GM12875 (cell line): ENCODE measurements around the gene FBXO21.

Experiments
- H3K4me3 ChIP-seq: one replicate; pipeline ENCODE4 v1.5.1; 2011; ENCODE audit warnings: low read depth, low read length, control low read depth
- TF ChIP-seq, protein P1 (sequence below): IDR thresholded peaks from 2 replicates; pipeline ENCODE4 v1.5.1; 2011; ENCODE audit warnings: low read depth, mild to moderate bottlenecking, control low read depth, inconsistent platforms, low read length, moderate library complexity, borderline replicate concordance; ENCODE audit not compliant: insufficient read depth

FBXO21 gene

DNA sequence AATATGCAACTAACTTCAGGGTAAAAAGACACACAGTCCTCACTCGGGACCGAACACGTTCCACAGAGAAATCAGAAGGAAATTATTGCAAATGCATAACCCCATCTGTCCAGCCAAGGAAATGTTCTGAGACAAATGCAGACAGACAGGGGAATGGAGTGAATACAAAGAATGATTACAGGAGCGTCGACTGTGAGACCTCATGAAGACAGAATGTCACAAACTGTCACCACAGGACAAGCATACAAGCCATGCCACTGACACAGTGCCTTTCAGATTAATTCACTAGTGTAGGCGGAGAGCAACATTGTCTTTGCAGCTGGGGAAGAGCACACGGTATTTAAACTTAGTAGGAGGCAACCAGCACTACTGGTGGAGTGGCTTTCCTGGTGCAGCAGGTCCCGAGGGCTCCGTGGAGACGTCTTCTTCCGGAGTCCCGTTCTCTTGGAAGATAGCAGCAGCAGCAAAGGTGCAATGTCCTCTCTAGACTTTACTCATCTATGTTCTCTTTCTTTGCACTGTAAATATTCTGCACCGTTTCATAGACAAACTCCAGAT, 44.6 kb downstream of the FBXO21 start:
- no peak overlapping the region for H3K4me3 ChIP-seq
- TF ChIP-seq, protein P1, sequence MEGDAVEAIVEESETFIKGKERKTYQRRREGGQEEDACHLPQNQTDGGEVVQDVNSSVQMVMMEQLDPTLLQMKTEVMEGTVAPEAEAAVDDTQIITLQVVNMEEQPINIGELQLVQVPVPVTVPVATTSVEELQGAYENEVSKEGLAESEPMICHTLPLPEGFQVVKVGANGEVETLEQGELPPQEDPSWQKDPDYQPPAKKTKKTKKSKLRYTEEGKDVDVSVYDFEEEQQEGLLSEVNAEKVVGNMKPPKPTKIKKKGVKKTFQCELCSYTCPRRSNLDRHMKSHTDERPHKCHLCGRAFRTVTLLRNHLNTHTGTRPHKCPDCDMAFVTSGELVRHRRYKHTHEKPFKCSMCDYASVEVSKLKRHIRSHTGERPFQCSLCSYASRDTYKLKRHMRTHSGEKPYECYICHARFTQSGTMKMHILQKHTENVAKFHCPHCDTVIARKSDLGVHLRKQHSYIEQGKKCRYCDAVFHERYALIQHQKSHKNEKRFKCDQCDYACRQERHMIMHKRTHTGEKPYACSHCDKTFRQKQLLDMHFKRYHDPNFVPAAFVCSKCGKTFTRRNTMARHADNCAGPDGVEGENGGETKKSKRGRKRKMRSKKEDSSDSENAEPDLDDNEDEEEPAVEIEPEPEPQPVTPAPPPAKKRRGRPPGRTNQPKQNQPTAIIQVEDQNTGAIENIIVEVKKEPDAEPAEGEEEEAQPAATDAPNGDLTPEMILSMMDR, result no peak

DNA sequence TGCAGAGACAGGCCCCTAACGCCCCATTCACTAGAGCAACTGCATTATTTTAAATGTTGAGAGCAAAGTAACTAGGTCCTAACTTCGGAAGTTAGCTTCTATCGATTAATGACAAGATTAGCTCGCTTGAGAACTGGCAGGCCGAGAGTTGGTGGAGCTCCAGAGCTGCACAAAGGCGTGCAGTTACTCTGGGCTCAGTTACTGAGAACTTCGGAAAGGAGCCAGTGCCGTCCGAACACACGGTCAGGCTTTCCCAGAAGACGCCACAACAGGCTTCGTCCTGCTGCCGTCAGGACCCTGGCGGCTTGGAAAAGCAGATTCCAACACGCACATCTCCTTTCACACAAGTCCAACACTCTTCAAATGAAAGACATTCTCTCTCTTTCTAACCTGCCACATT, 45.7 kb downstream of the FBXO21 start:
- TF ChIP-seq, protein P1, result no peak
- no peak overlapping the region for H3K4me3 ChIP-seq

DNA sequence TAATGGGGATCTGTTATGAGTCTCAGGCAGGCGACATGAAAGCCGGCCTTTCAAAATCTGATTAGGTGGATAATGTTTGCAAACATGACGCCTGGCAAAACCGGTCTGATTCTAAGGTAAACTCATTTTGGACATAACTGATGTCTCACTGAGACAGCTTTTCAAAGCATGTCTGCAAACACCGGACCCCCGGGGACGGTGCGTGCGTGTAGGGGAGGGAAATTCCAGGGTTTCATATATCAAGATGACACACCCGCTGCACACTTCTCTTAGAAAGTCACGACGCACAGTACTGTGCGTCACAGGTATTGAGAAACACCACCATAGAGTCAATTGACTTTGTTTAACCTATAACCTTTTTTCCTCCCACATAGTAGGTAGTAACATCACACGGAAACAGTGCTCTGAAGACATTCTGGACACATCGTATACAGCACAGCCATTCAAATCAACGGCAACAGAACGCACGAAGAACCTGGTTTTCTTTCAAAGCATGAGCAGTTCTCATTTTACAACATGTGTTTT, 47.2 kb downstream of the FBXO21 start:
- H3K4me3 ChIP-seq, result no peak overlapping the region
- TF ChIP-seq, protein P1, result no peak

DNA sequence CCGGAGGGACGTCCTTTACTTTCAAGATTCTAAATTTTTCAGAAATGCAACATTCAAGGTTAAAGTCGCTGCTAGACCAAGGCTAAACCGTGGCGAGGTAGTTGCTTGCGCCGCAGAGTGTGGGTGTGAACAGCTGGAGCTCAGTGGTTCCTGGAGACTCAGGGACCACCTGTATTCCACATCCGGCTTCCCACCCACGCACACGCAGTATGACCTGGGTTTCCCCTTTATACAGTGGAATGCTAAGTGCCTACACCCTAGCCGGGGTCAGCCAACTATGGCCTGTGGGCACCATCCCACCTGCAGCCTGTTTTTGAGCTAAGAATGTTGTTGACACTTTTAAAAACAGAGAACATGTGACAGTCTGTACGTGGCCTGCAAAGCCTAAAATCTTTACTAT, 48.2 kb downstream of the FBXO21 start:
- TF ChIP-seq, protein P1, result no peak
- no peak overlapping the region for H3K4me3 ChIP-seq

DNA sequence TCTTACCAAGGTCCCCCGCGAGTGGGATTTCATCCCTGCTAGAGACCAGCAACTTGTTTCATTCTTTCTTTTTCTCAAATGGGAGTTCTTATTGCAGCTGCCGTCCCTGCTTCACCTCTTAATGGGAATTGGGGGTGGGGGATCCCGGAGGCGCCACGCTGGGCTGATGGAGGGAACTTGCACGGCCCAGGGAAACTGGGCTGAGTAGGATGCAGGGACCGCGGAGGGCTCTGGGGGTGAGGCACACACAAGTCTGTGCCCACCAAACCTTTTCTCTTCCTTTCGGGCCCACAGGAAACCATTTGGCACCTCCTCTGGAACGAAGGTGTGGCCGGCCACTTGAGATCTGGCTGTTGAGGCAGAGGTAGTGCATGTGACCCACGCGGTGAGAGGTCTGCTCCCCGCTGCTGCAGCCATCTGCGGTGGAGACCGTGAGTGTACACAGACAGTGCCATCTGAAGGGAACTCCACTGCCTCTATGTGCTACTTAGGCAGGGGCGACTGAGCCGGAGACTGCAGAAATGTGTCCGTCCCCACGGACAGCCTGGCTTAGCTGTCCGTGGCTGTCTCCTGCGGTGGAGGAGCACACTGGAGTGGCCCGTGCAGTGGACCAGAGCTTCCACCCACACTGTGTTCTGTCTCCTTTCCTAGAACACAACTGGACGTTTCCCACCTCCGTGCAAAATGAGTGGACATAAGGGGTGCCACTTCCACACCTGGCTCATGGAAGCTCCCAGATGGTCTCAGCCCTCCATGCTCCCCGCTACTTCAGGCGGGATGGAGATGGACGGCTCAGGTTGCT, 49.0 kb downstream of the FBXO21 start:
- TF ChIP-seq, protein P1, result no peak
- no peak overlapping the region for H3K4me3 ChIP-seq

DNA sequence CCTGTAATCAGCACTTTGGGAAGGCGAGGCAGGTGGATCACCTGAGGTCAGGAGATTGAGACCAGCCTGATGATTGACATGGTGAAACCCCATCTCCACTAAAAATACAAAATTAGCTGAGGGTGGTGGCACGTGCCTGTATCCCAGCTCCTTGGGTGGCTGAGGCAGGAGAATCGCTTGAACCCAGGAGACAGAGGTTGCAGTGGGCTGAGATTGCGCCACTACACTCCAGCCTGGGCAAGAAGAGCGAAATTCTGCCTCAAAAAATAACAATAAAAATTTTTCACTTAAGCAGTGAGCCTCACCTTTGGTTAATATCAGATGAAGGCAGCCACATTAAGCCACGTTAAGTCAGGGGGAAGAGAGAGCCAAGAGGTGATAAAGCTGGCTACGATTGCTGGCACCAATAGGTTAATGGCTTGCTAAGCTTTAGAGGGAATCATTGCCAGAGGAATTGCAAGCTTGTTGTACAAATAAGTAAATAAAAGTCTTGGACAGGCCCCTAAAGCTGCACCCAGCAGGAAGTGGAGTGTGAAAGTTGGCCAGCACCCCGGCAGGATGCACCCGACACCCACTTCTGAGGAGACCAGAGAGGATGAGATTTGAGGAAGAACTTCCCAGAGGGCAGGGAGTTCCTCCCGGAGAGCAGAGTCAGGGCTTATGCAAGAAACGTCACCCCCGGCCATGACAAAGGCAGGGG, 49.7 kb downstream of the FBXO21 start:
- no peak overlapping the region for H3K4me3 ChIP-seq
- TF ChIP-seq, protein P1, result no peak
